NCI-H460 (cell line): ENCODE measurements around the gene NRBF2. TPM values are rescaled to one million over a fixed set of nuclear protein-coding genes. Genes with fewer than 3 reads are reported as not detected.
A peak's percentile ranks its signal among the peaks of the same experiment; 100 is the strongest.
"Not testable (repeated sequence)": the region's sequence is repeated elsewhere in the genome, so short reads cannot be mapped to it uniquely, and the experiment has no call there.

Experiments
- DNase-seq: peaks from one replicate; pipeline ENCODE4 v3.0.0-alpha.2; 2016; ENCODE audit warnings: low read depth; ENCODE audit errors: extremely low read depth
- polyA plus RNA-seq: library from polyadenylated mRNA; depleted of rRNA; stranded (reverse); fragments of >200 nt; gene quantifications from 2 replicates; pipeline ENCODE4 v1.2.3, GENCODE V29; 2014; cell fraction: nucleus; rRNA removed
- total RNA-seq: library from RNA; depleted of rRNA; stranded (reverse); fragments of >200 nt; shearing (Covaris generic); gene quantifications from 2 replicates; pipeline ENCODE4 v1.2.3, GENCODE V29; 2014; rRNA removed

NRBF2 gene
- 22.1 and 25.7 TPM in 2 replicates for total RNA-seq
- polyA plus RNA-seq, result 10.6 and 13.3 TPM in 2 replicates

- peak; percentile 99 for DNase-seq
These were observed at the start of gene NRBF2 for GRCh38 chr10:63133056-63133820. Gene NRBF2, plus strand, starts transcription at chr10:63133328. Its CDS starts 143 bp downstream, at chr10:63133471.

DNA sequence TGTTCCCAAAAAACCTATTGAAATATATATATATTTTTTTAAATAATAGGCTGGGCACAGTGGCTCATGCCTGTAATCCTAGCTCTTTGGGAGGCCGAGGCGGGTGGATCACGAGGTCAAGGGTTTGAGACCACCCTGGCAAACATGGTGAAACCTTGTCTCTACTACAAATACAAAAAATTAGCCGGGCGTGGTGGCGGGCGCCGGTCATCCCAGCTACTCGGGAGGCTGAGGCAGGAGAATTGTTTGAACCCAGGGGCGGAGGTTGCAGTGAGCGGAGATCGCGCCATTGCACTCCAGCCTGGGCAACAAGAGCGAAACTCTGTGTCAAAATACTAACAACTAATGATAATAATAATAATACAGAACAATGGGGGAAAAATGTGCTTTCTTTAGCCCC is 49.7 kb upstream of the NRBF2 start:
- not testable (repeated sequence) for DNase-seq

- DNase-seq, result peak; percentile 69
These were observed 49.0 kb upstream of the NRBF2 start for GRCh38 chr10:63083904-63084689.

DNA sequence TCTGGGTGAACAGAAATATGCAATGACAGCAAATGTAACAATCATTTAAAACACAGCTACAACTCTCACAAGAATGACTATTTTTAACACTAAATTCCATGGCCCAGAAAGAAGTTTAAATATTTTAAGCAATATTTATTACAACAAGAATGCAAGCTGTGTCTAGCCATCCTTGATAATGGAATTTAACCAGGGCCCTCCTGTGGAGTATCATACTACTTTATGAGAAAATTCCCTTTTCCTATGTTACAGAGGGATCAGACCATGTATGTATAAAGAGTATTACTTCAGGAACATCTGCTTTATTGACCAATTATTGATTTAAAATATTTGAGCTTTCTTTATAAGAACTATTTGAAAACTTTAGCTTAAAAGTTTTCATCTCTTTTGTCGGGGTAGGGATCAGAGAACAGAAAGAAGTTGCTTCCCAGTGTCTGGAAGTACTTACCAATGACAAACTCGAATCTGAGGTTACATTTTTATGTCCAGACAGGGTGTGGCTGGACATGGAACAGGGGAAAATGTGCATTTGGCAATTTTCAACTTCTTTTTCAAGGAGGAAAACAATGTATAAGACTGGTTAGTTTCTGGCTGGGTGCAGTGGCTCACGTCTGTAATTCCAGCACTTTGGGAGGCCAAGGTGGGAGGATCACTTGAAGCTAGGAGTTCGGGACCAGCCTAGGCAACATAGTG is 48.3 kb upstream of the NRBF2 start:
- no peak for DNase-seq

- no peak for DNase-seq
These were observed 39.9 kb upstream of the NRBF2 start for GRCh38 chr10:63093227-63093626.

- no peak for DNase-seq
These were observed 38.7 kb upstream of the NRBF2 start for GRCh38 chr10:63094405-63094804.

GRCh38 chr10:63094881-63095280 is 38.2 kb upstream of the NRBF2 start:
- DNase-seq, result no peak

- no peak for DNase-seq
These were observed 33.4 kb upstream of the NRBF2 start for GRCh38 chr10:63099734-63100133.

DNA sequence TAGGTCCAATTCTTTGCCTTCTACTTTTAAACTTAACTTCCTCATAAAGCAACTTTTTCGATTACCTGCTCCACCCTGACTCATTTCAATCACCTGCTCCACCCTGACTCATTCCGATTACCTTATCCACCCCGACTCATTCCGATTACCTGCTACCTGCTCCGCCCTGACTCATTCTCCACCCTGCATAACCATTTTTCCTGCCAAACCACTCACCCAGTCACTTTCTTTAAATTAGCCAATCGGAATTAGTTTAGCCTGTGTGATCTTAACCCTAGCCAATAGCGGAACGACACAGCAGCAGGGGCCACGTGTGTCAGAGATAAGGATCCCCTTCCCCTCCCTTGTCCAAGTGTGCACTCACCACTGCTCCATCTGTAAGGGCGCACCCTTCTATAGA is 32.0 kb upstream of the NRBF2 start:
- not testable (repeated sequence) for DNase-seq

- not testable (repeated sequence) for DNase-seq
These were observed 30.7 kb upstream of the NRBF2 start for GRCh38 chr10:63102279-63102883.

DNA sequence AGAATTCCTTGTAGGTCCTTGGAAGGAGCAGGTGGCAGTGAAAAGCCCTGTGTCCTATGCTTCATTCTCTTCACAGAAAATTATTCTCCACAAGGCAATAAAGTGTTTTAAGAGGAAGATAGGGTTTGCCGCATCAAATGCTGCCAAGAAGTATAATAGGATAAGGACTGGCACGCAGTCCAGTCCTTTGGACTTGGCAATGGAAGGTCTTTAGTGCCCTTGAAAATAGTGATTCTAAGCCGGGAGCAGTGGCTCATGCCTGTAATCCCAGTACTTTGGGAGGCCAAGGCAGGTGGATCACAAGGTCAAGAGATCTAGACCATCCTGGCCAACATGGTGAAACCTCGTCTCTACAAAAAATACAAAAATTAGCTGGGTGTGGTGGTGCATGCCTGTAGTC is 29.9 kb upstream of the NRBF2 start:
- DNase-seq, result not testable (repeated sequence)

DNA sequence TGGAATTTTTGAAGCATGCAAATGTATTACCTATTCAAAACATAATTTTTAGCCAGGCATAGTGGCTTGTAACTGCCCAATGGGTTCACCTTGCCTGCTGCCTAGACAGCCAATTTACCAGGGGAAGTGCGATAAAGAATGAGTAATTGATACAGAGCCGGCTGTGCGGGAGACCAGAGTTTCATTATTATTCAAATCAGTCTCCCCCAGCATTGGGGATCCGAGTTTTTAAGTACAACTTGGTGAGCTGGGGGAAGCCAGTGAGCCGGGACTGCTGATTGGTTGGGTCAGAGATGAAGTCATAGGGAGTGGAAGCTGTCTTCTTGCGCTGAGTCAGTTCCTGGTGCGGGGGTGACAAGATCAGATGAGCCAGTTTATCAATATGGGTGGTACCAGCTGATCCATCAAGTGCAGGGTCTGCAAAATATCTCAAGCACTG is 29.1 kb upstream of the NRBF2 start:
- DNase-seq, result no peak

DNA sequence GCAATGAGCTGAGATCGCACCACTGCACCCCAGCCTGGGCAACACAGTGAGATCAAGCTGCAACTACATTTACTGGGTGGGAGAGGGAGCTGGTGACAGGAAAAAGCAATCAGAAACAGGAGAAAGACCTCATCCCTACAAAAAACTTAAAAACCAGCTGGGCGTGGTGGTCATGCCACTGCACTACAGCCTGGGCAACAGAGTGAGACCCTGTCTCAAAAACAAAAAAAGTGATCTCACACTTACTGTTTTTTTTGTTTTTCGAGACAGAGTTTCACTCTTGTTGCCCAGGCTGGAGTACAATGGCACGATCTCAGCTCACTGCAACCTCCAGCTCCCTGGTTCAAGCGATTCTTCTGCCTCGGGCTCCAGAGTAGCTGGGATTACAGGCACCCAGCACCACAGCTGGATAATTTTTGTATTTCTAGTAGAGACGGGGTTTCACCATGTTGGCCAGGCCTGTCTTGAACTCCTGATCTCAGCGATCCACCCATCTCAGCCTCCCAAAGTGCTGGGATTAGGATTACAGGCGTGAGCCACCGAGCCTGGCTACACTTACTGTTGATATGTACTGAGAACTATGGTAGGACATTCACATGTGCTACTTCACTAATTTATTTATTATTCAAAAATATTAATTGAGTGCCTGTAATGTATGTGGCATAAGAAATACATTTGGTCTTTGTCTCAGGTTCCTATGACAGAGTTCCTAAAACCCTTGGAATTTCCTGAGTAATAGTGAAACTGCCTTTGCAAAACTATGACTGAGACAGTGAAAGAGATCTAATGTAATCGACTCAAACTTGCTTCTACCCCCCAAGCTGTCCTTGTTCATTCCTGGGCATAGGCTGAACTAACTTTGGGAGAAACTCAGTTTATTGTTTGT is 27.7 kb upstream of the NRBF2 start:
- no peak for DNase-seq

DNA sequence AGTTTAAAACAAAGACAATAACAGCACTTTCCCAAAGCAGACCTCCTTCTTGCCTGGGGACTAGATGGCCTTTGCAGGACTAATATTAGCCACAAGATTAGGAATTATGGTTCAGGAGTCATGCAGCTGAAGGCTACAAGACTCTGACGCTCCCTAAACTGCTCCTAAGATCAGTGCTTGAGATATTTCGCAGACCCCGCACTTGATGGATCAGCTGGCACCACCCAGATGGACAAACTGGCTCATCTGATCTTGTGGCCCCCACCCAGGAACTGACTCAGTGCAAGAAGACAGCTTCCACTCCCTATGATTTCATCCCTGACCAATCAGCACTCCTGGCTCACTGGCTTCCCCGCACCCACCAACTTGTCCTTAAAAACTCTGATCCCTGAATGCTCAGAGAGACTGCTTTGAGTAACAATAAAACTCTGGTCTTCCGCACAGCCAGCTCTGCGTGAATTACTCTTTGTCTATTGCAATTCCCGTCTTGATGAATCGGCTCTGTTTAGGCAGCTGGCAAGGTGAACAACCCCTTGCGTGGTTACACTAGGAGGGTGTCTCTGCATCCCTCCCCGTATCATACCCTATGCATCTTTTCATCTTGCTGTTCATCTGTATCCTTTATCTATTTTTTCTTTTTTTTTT is 26.9 kb upstream of the NRBF2 start:
- peak; percentile 54 for DNase-seq

DNA sequence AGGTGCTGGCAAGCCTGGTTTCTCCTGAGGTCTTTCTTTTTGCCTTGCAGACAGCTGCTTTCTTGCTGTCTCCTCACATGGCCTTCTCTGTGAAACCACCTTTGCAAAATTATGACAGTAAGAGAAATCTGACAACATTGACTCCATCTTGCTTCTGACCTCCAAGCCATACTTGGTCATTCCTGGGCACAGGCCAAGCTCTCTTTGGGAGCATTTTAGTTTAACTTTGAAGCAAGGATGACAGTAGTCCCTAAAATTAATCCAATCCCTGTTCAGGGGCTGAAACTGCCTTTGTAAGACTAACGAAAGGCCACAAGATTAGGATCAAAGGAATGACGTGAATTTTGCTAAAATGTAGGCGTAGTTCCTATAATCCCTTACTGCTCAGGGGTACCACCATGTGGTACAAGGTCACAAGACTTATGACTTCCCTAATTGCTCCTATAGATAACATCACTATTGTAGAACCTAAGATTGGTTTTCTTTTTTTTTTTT is 25.1 kb upstream of the NRBF2 start:
- DNase-seq, result no peak

- no peak for DNase-seq
These were observed 22.2 kb upstream of the NRBF2 start for GRCh38 chr10:63110940-63111339.

DNA sequence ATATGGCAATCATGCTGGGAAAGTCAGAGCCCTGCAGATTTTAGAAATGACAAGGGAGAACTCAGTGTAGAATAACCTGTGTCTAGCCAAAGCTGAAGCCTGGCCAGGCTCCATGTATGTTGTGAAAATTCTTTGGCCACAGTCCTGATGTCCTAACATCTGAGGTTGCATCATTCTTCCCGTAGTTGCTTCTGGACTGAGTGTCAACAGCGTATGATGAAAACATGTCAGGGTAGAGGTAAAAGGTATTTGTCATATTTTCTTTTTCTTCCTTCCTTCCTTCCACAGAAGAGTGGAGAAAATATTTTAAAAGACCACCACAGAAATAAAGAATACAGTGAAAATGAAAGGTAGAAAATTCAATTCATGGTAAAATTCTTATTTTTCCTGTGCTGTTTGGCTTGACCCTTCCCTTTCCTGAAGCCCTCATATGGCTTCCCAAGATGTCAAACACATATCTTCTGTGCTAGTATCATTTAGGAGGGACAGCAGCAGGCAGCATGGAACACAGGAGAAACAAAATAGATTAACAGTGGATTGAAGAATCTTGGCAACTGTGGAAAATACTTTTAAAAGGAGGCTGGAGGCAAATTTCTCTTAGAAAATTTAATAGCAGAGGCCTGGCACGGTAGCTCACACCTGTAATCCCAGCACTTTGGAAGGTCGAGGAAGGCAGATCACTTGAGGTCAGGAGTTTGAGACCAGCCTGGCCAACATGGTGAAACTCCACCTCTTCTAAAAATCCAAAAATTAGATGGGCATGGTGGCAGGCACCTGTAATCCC is 18.9 kb upstream of the NRBF2 start:
- DNase-seq, result peak; percentile 90

DNA sequence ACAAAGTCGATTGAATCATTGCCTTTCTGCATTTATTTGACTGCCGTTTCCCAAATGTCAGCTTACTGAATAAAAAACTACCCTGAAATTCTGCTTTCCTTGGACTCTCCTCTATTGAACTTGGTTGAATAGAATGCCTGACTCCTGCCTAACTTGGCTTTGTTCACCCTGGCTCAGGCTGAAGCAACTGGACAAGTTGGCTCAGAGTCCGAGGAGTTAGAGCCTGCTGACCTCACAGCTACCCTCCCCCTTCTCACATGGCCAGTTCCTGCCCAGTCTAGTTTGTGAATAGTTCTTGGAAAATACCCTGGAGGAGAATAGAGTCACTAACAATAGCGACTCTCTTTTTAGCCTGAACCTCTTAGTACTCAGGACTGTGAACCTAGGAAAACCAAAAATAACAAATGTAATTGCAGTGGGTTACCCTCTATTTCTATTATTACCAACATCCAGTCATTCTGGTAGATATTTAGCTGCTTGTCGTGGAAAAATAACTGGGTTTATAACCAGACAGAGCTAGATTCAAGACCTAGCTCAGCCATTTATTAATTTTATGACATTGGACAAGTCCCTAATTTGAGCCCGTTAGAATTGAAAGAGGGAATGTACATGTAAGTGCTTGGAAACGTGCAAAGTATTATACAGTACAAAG is 17.3 kb upstream of the NRBF2 start:
- DNase-seq, result peak; percentile 38
